WERI-Rb-1 (cell line): ENCODE measurements around the gene NUDT3.

Experiments
- DNase-seq: peaks from one replicate; pipeline ENCODE4 v3.0.0-alpha.2; 2020
- H3K27ac ChIP-seq: fragments of 250-450 bp; sonication (Bioruptor Pico); 2 replicates; pipeline ENCODE4 v1.5.1; 2020; ENCODE audit warnings: mild to moderate bottlenecking, moderate library complexity
- H3K27me3 ChIP-seq: fragments of 250-450 bp; sonication (Bioruptor Pico); 2 replicates; pipeline ENCODE4 v1.5.1; 2021; ENCODE audit warnings: mild to moderate bottlenecking, low read depth, moderate library complexity; ENCODE audit not compliant: insufficient read depth, severe bottlenecking
- H3K36me3 ChIP-seq: fragments of 250-450 bp; sonication (Bioruptor Pico); 2 replicates; pipeline ENCODE4 v1.5.1; 2020; ENCODE audit warnings: mild to moderate bottlenecking, moderate library complexity
- H3K4me3 ChIP-seq: 2 replicates; pipeline ENCODE4 v1.5.1; 2011; ENCODE audit warnings: low read depth, mild to moderate bottlenecking, control low read depth, low read length
- H3K9me3 ChIP-seq: fragments of 250-450 bp; sonication (Bioruptor Pico); 2 replicates; pipeline ENCODE4 v1.5.1; 2021; ENCODE audit warnings: mild to moderate bottlenecking, moderate library complexity; ENCODE audit not compliant: severe bottlenecking
- CTCF ChIP-seq: IDR thresholded peaks from 2 replicates; pipeline ENCODE4 v1.5.1; 2011; ENCODE audit warnings: low read depth, mild to moderate bottlenecking, control low read depth, inconsistent platforms, low read length

The NUDT3 gene

DNA sequence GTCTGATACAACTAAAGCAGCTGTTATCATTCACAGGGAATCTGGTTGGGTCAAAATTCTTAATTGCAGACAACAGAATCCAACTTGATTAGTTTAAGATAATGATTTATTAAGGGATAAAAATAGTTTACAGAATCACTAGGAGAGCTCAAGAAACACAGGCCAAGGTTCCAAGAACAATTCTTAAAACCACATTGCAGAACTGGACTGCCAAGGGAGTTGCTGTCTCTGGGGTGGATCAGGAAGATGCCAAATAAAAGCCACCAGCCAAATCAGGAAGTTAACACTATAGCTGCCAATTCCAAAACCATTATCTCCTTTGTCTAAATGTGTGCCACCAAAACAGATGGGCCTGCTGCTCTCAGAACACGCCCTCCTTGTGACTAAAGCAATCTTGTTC is 53.7 kb downstream of the NUDT3 start:
- Histone ChIP-seq H3K4me3 (no peak overlapping the region), H3K27ac (no peak overlapping the region), H3K27me3 (no peaks in the 10 kb centered on the region), H3K9me3 (no peaks in the 10 kb centered on the region), H3K36me3 (peaks cover 34% of the 10 kb centered on the region)
- no peak for DNase-seq
- TF ChIP-seq CTCF, result no peak

GRCh38 chr6:34338377-34338776 is 54.1 kb downstream of the NUDT3 start:
- H3K4me3 ChIP-seq, result no peak overlapping the region
- TF ChIP-seq CTCF, result no peak
- no peaks in the 10 kb centered on the region for H3K27me3 ChIP-seq
- no peak for DNase-seq
- no peaks in the 10 kb centered on the region for H3K9me3 ChIP-seq
- H3K36me3 ChIP-seq, result peaks cover 37% of the 10 kb centered on the region
- H3K27ac ChIP-seq, result no peak overlapping the region

GRCh38 chr6:34334796-34335416 is 57.6 kb downstream of the NUDT3 start:
- Histone ChIP-seq H3K9me3 (no peaks in the 10 kb centered on the region), H3K4me3 (no peak overlapping the region), H3K27ac (no peak overlapping the region), H3K27me3 (no peaks in the 10 kb centered on the region), H3K36me3 (peaks cover 48% of the 10 kb centered on the region)
- no peak for TF ChIP-seq CTCF
- no peak for DNase-seq

- Histone ChIP-seq H3K27ac (no peak overlapping the region), H3K4me3 (no peak overlapping the region), H3K27me3 (no peaks in the 10 kb centered on the region), H3K9me3 (no peaks in the 10 kb centered on the region), H3K36me3 (peaks cover 45% of the 10 kb centered on the region)
- TF ChIP-seq CTCF, result no peak
- DNase-seq, result no peak
These were observed 58.6 kb downstream of the NUDT3 start for GRCh38 chr6:34333858-34334257.

DNA sequence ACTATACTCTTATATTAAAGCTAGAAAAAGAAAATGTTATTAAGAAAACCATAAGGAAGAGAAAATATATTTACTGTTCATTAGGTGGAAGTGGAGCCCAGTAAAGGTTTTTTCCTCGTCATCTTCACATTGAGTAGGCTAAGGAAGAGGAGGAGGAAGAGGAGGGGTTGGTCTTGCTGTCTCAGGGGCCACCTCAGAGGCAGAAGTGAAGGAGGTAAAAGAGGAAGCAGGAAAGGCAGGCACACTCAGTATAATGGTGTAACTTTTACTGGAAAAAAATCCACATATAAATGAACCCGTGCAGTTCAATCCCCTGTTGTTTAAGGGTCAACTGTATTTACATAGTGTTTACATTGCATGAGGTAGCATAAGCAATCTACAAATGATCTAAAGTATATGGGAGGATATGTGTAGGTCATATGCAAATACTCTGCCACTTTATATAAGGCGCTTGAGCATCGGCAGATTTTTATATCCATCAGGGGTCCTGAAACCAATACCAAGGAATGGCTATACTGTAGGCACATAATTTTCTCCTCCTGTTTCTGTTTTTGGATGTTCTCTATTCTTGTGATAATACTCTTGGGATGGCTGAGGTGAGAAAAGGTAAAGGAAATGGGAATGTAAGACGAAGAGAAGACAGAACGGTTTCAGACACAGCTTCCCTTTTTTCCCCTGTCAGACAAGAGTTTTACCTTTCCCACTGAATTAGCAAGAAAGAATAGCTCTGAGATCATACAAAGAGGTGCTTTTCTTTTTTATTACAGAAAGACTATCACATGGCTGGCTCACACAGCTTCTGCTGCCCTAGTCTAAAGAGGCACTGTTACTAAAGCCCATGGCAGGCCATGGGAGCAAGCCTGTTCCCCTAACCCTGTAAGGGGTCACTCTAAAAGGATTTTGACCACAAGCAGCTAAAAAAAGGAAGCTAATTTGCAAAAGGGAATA is 59.9 kb downstream of the NUDT3 start:
- DNase-seq, result no peak
- Histone ChIP-seq H3K27ac (no peak overlapping the region), H3K4me3 (no peak overlapping the region), H3K9me3 (no peaks in the 10 kb centered on the region), H3K36me3 (peaks cover 49% of the 10 kb centered on the region), H3K27me3 (no peaks in the 10 kb centered on the region)
- no peak for TF ChIP-seq CTCF
